H1 (cell line): Measurements from ENCODE around the gene FJX1. TPM values are rescaled to one million over a fixed set of nuclear protein-coding genes. Genes with fewer than 3 reads are reported as not detected.

Experiments
- CTCF ChIA-PET: fragments of 300-600 bp; sonication (Branson Sonifier 250); formaldehyde crosslinking; loops from one replicate; lab custom pipeline; 2021; ENCODE audit not compliant: partially characterized antibody; lab: Charles Lee
- POLR2A ChIA-PET: fragments of 300-600 bp; sonication (Branson Sonifier 250); formaldehyde crosslinking; loops from one replicate; lab custom pipeline; 2021; ENCODE audit warnings: inconsistent platforms; ENCODE audit not compliant: partially characterized antibody; lab: Charles Lee
- DNase-seq, 2 experiments: peaks; one replicate each; pipeline versions ENCODE4 v3.0.0 to v3.0.0-alpha.2; 2010 to 2022; ENCODE audit warnings: low spot score in 2 of 2, low read depth in 1 of 2, mixed read lengths in 1 of 2
- FAIRE-seq: peaks from 2 replicates; lab custom pipeline; 2011; peaks lifted over from hg19 to GRCh38; lab: Jason Lieb, UNC
- H2AFZ ChIP-seq: 2 replicates; pipeline ENCODE4 v1.8.1; 2012; ENCODE audit warnings: low read length, inconsistent platforms
- H2AK5ac ChIP-seq: 2 replicates; pipeline ENCODE4 v1.6.1; 2013; ENCODE audit warnings: low read depth, low read length
- H2BK120ac ChIP-seq: replicated peaks from 2 replicates; pipeline ENCODE3; 2013; ENCODE audit warnings: low read depth, low read length, inconsistent platforms
- H2BK12ac ChIP-seq: 2 replicates; pipeline ENCODE4 v1.6.1; 2013; ENCODE audit warnings: low read depth, low read length
- H2BK15ac ChIP-seq: 2 replicates; pipeline ENCODE4 v1.6.1; 2013; ENCODE audit warnings: low read length
- H2BK20ac ChIP-seq: 2 replicates; pipeline ENCODE4 v1.6.1; 2013; ENCODE audit warnings: low read length
- H2BK5ac ChIP-seq: 2 replicates; pipeline ENCODE4 v1.6.1; 2013; ENCODE audit warnings: low read depth, low read length
- H3K14ac ChIP-seq: 2 replicates; pipeline ENCODE4 v1.6.1; 2013; ENCODE audit warnings: inconsistent platforms; ENCODE audit not compliant: insufficient read length
- H3K18ac ChIP-seq: 2 replicates; pipeline ENCODE4 v1.6.1; 2013; ENCODE audit warnings: low read length; ENCODE audit errors: extremely low read depth
- H3K23ac ChIP-seq: 2 replicates; pipeline ENCODE4 v1.6.1; 2013; ENCODE audit warnings: inconsistent platforms; ENCODE audit not compliant: insufficient read length
- H3K23me2 ChIP-seq: 2 replicates; pipeline ENCODE4 v1.6.1; 2013; ENCODE audit warnings: low read depth, low read length
- H3K27ac ChIP-seq: 2 replicates; pipeline ENCODE4 v1.6.1; 2011; ENCODE audit warnings: low read depth, low read length, inconsistent platforms
- H3K27me3 ChIP-seq, 4 experiments: replicated peaks in 1 of 4; 1 replicate in 1 of 4; 2 replicates in 3 of 4; pipeline versions ENCODE4 v1.6.1 to v1.8.1; 2011 to 2013; ENCODE audit warnings: low read length in 3 of 4, mild to moderate bottlenecking in 3 of 4, inconsistent platforms in 2 of 4, mixed read lengths in 2 of 4, moderate library complexity in 1 of 4; ENCODE audit not compliant: control insufficient read depth in 3 of 4, insufficient read depth in 3 of 4; ENCODE audit errors: extremely low read depth in 1 of 4
- H3K36me3 ChIP-seq, 4 experiments: 2 replicates each; pipeline versions ENCODE4 v1.6.1 to v1.8.1; 2011 to 2013; ENCODE audit warnings: mild to moderate bottlenecking in 4 of 4, low read length in 3 of 4, moderate library complexity in 2 of 4, control low read depth in 1 of 4, inconsistent platforms in 1 of 4; ENCODE audit not compliant: insufficient read depth in 4 of 4, control insufficient read depth in 2 of 4
- H3K4ac ChIP-seq: replicated peaks from 2 replicates; pipeline ENCODE3; 2013; ENCODE audit warnings: low read length, low read depth, mixed read lengths, inconsistent platforms; ENCODE audit not compliant: insufficient read length
- H3K4me1 ChIP-seq, 4 experiments: replicated peaks in 1 of 4; 1 replicate in 1 of 4; 2 replicates in 3 of 4; pipeline versions ENCODE4 v1.6.1 to v1.8.1; 2011 to 2013; ENCODE audit warnings: low read length in 3 of 4, inconsistent platforms in 2 of 4, mixed read lengths in 1 of 4; ENCODE audit not compliant: insufficient read depth in 4 of 4, control insufficient read depth in 3 of 4
- H3K4me2 ChIP-seq, 2 experiments: 2 replicates each; pipeline versions ENCODE4 v1.6.1 to v1.8.1; 2011 to 2013; ENCODE audit warnings: low read depth in 2 of 2, low read length in 2 of 2, control low read depth in 1 of 2, inconsistent platforms in 1 of 2, mild to moderate bottlenecking in 1 of 2; ENCODE audit not compliant: insufficient read depth in 1 of 2
- H3K4me3 ChIP-seq, 4 experiments: fragments of 200-600, 300-600 bp in 1 of 4; sonication (generic), shearing (Covaris generic), sonication (Bioruptor Twin) in 1 of 4; 2 replicates each; pipeline versions ENCODE4 v1.5.1 to v1.8.1; 2011 to 2016; ENCODE audit warnings: low read length in 4 of 4, low read depth in 3 of 4, control low read depth in 2 of 4, inconsistent platforms in 2 of 4, mild to moderate bottlenecking in 2 of 4, mixed read lengths in 1 of 4, moderate library complexity in 1 of 4; ENCODE audit not compliant: insufficient read depth in 2 of 4; ENCODE audit errors: extremely low read depth in 1 of 4
- H3K56ac ChIP-seq: replicated peaks from 2 replicates; pipeline ENCODE3; 2013; ENCODE audit warnings: low read depth, mild to moderate bottlenecking, mixed read lengths, low read length, inconsistent platforms; ENCODE audit not compliant: insufficient read length
- H3K79me1 ChIP-seq: 2 replicates; pipeline ENCODE4 v1.6.1; 2013; ENCODE audit warnings: low read depth, low read length, control low read depth
- H3K79me2 ChIP-seq, 2 experiments: 2 replicates each; pipeline versions ENCODE4 v1.6.1 to v1.8.1; 2012 to 2013; ENCODE audit warnings: low read length in 2 of 2, mild to moderate bottlenecking in 2 of 2, inconsistent platforms in 1 of 2; ENCODE audit not compliant: insufficient read depth in 2 of 2, control insufficient read depth in 1 of 2
- H3K9ac ChIP-seq, 4 experiments: replicated peaks in 1 of 4; 1 replicate in 1 of 4; 2 replicates in 3 of 4; pipeline versions ENCODE4 v1.6.1 to v1.8.1; 2011 to 2013; ENCODE audit warnings: low read depth in 3 of 4, low read length in 3 of 4, control low read depth in 2 of 4, mild to moderate bottlenecking in 2 of 4, moderate library complexity in 2 of 4, inconsistent platforms in 1 of 4; ENCODE audit errors: extremely low read depth in 1 of 4
- H3K9me3 ChIP-seq, 2 experiments: 2 replicates each; pipeline versions ENCODE4 v1.6.1 to v1.8.1; 2012 to 2013; ENCODE audit warnings: mild to moderate bottlenecking in 2 of 2, moderate library complexity in 2 of 2, control low read depth in 1 of 2, inconsistent platforms in 1 of 2, low read depth in 1 of 2, low read length in 1 of 2, mixed read lengths in 1 of 2; ENCODE audit not compliant: insufficient read depth in 2 of 2
- H4K20me1 ChIP-seq, 2 experiments: replicated peaks in 1 of 2; 2 replicates each; pipeline versions ENCODE3 to v1.8.1; 2011 to 2013; ENCODE audit warnings: inconsistent platforms in 2 of 2, low read length in 2 of 2, mild to moderate bottlenecking in 1 of 2; ENCODE audit not compliant: insufficient read depth in 2 of 2, control insufficient read depth in 1 of 2
- H4K5ac ChIP-seq: 2 replicates; pipeline ENCODE4 v1.6.1; 2013; ENCODE audit warnings: low read length, low read depth, mixed read lengths, inconsistent platforms; ENCODE audit not compliant: insufficient read length
- H4K8ac ChIP-seq: 2 replicates; pipeline ENCODE4 v1.8.0; 2013; ENCODE audit warnings: mild to moderate bottlenecking, moderate library complexity, low read length, inconsistent platforms; ENCODE audit not compliant: insufficient read depth; ENCODE audit errors: extremely low read depth
- H4K91ac ChIP-seq: replicated peaks from 2 replicates; pipeline ENCODE3; 2013; ENCODE audit warnings: low read length, mixed read lengths, inconsistent platforms; ENCODE audit not compliant: insufficient read length
- CBX5 ChIP-seq: fragments of 300-800, 300-1000 bp; sonication (generic); IDR thresholded peaks from 2 replicates; pipeline ENCODE4 v1.7.1; 2016; ENCODE audit warnings: antibody characterized with exemption, low read length, low read depth
- CBX8 ChIP-seq: fragments of 300-800, 300-1000 bp; sonication (generic); IDR thresholded peaks from 2 replicates; pipeline ENCODE4 v1.7.1; 2016; ENCODE audit warnings: low read depth, low read length, borderline replicate concordance
- CHD1 ChIP-seq: IDR thresholded peaks from 2 replicates; pipeline ENCODE4 v1.6.1; 2012; ENCODE audit warnings: low read depth, low read length, improper control_type of control experiment
- CHD2 ChIP-seq: IDR thresholded peaks from 2 replicates; pipeline ENCODE4 v1.6.1; 2012; ENCODE audit warnings: low read length, improper control_type of control experiment
- EZH2 ChIP-seq: fragments of 200-600 bp; sonication (generic); IDR thresholded peaks from 2 replicates; pipeline ENCODE4 v1.7.1; 2012; ENCODE audit warnings: low read depth, mild to moderate bottlenecking, moderate library complexity, low read length, inconsistent platforms; ENCODE audit not compliant: severe bottlenecking
- JUN ChIP-seq: IDR thresholded peaks from 2 replicates; pipeline ENCODE4 v1.6.1; 2011; ENCODE audit warnings: low read depth, mild to moderate bottlenecking, improper control_type of control experiment, low read length
- JUND ChIP-seq: IDR thresholded peaks from 2 replicates; pipeline ENCODE4 v1.6.1; 2011; ENCODE audit warnings: mild to moderate bottlenecking, improper control_type of control experiment, low read length
- MAFK ChIP-seq: IDR thresholded peaks from 2 replicates; pipeline ENCODE4 v1.6.1; 2012; ENCODE audit warnings: low read depth, mild to moderate bottlenecking, improper control_type of control experiment, low read length
- PHF8 ChIP-seq: fragments of 200-600 bp; sonication (generic); conservative IDR thresholded peaks from 2 replicates; pipeline ENCODE4 v1.7.1; 2012; ENCODE audit warnings: low read depth, mild to moderate bottlenecking, inconsistent platforms, low read length, moderate library complexity
- POLR2AphosphoS5 ChIP-seq: IDR thresholded peaks from 2 replicates; pipeline ENCODE4 v1.6.1; 2011; ENCODE audit warnings: low read depth, low read length
- POU5F1 ChIP-seq: IDR thresholded peaks from 2 replicates; pipeline ENCODE4 v1.6.1; 2011; ENCODE audit warnings: low read depth, mild to moderate bottlenecking, low read length, moderate library complexity
- RAD21 ChIP-seq, 2 experiments: IDR thresholded peaks in 1 of 2; conservative IDR thresholded peaks in 1 of 2; 2 replicates each; pipeline ENCODE4 v1.6.1; 2011; ENCODE audit warnings: low read depth in 2 of 2, low read length in 2 of 2, improper control_type of control experiment in 1 of 2, inconsistent platforms in 1 of 2, mild to moderate bottlenecking in 1 of 2, moderate library complexity in 1 of 2
- RNF2 ChIP-seq: fragments of 200-900, 300-1000 bp; sonication (generic); IDR thresholded peaks from 2 replicates; pipeline ENCODE4 v1.7.1; 2016; ENCODE audit warnings: borderline replicate concordance, low read depth, mild to moderate bottlenecking, antibody characterized with exemption, low read length; ENCODE audit not compliant: poor library complexity, severe bottlenecking; ENCODE audit errors: missing control alignments
- RXRA ChIP-seq: IDR thresholded peaks from 2 replicates; pipeline ENCODE4 v1.6.1; 2011; ENCODE audit warnings: low read depth, mild to moderate bottlenecking, low read length, moderate library complexity; ENCODE audit not compliant: insufficient read depth
- TBP ChIP-seq: IDR thresholded peaks from 2 replicates; pipeline ENCODE4 v1.6.1; 2011; ENCODE audit warnings: low read depth, low read length, improper control_type of control experiment
- WGBS, 2 experiments: shearing (Covaris generic) in 1 of 2; methylation state at CpG; one replicate each; pipeline versions ENCODE4 v1.1.6 to v1.1.7; 2013 to 2015; ENCODE audit warnings: low lambda C conversion rate in 2 of 2, mixed read lengths in 2 of 2, inconsistent platforms in 1 of 2, low coverage in 1 of 2, missing lambda C conversion rate in 1 of 2; ENCODE audit not compliant: insufficient replicate concordance in 2 of 2, insufficient coverage in 1 of 2, insufficient read length in 1 of 2; ENCODE audit errors: extremely low coverage in 1 of 2, missing lambda C conversion rate in 1 of 2; 5-methylcytosine and 5-hydroxymethylcytosine counted together
- polyA plus RNA-seq, 7 experiments: library from polyadenylated mRNA; depleted of rRNA in 3 of 7; stranded (reverse) in 5 of 7; unstranded in 2 of 7; fragments of >200 nt in 5 of 7; fragments of 200-250 nt in 2 of 7; gene quantifications; 1 replicate in 5 of 7; 2 replicates in 1 of 7; 4 replicates in 1 of 7; pipeline versions ENCODE4 v1.2.1 to v1.2.3, GENCODE V29; 2011 to 2013; ENCODE audit warnings: missing spikeins in 2 of 7, mixed read lengths in 2 of 7
- total RNA-seq: library from RNA; stranded (reverse); fragmentation: NEBNext Ultra II Directional; extraction: Animal tissue kit (Norgen Biotek cat#: 25700); gene quantifications from 2 replicates; pipeline ENCODE4 v1.2.1, GENCODE V29; 2021

Gene FJX1
- total and polyA plus RNA-seq, 2 of the 8 experiments (the other 6 are each of a cell fraction or from before 2014, with no cell fraction given), result 6.3 to 13.3 TPM

- no peak overlapping the region for H3K4ac ChIP-seq
- H3K4me3 ChIP-seq, result no peak overlapping the region
- DNase-seq, result no peak
- H3K4me2 ChIP-seq, result no peak overlapping the region
- no peaks in the 10 kb centered on the region for H3K23me2 ChIP-seq
- H3K27ac ChIP-seq, result no peak overlapping the region
- H3K9me3 ChIP-seq, result no peaks in the 10 kb centered on the region
- no peak overlapping the region for H2AK5ac ChIP-seq
- no peak overlapping the region for H2BK12ac ChIP-seq
- no peak overlapping the region for H4K91ac ChIP-seq
- no peak overlapping the region for H3K56ac ChIP-seq
- POLR2A ChIA-PET, result no interaction called here
- H2BK15ac ChIP-seq, result no peak overlapping the region
- no peaks in the 10 kb centered on the region for H3K4me1 ChIP-seq
- no peaks in the 10 kb centered on the region for H3K79me2 ChIP-seq
- H3K14ac ChIP-seq, result no peak overlapping the region
- H3K23ac ChIP-seq, result no peak overlapping the region
- no peak overlapping the region for H2BK5ac ChIP-seq
- H2AFZ ChIP-seq, result no peak overlapping the region
- peaks cover 0 to 2% (median 0%) of the 10 kb centered on the region in 4 experiments; a peak in 2 of 7 replicates for H3K27me3 ChIP-seq
- no peak overlapping the region for H4K8ac ChIP-seq
- no peaks in the 10 kb centered on the region for H3K79me1 ChIP-seq
- no peak overlapping the region for H2BK20ac ChIP-seq
- H3K18ac ChIP-seq, result no peak overlapping the region
- CTCF ChIA-PET, result interaction anchor here (1.2 kb wide), 1 partner anchor 29 kb away, joined by 3 read pairs; no protein-coding TSS in a partner anchor
- H4K5ac ChIP-seq, result no peak overlapping the region
- no peaks in the 10 kb centered on the region for H4K20me1 ChIP-seq
- H2BK120ac ChIP-seq, result no peak overlapping the region
- WGBS, 2 experiments, result 92% methylated on average over 1 of the region's 1 CpG; no CpG with 5 or more reads in 1 of the 2 experiments
- FAIRE-seq, result no peak
- no peak overlapping the region for H3K9ac ChIP-seq
- H3K36me3 ChIP-seq, result no peaks in the 10 kb centered on the region
- no peak for TF ChIP-seq CBX8
- TF ChIP-seq MAFK, result no peak
- no peak for TF ChIP-seq EZH2
- no peak for TF ChIP-seq RXRA
- TF ChIP-seq POU5F1, result no peak
- no peak for TF ChIP-seq CHD2
- no peak for TF ChIP-seq RNF2
- TF ChIP-seq JUND, result no peak
- TF ChIP-seq TBP, result no peak
- no peak for TF ChIP-seq JUN
- TF ChIP-seq POLR2AphosphoS5, result no peak
- no peak for TF ChIP-seq CBX5
- TF ChIP-seq RAD21 (IDR thresholded peaks at IDR 0.05 in 1 of 2, conservative IDR thresholded peaks at IDR 0.05 in 1 of 2; ENCODE audit: low read depth in 2 of 2, low read length in 2 of 2), result no peak
- TF ChIP-seq PHF8, result no peak
- TF ChIP-seq CHD1, result no peak
Measured at GRCh38 chr11:35583843-35584242, 34.4 kb upstream of the FJX1 start.
